ENCODE results near the gene HACD1.
A peak's percentile ranks its signal among the peaks of the same experiment; 100 is the strongest.

The HACD1 gene

DNA sequence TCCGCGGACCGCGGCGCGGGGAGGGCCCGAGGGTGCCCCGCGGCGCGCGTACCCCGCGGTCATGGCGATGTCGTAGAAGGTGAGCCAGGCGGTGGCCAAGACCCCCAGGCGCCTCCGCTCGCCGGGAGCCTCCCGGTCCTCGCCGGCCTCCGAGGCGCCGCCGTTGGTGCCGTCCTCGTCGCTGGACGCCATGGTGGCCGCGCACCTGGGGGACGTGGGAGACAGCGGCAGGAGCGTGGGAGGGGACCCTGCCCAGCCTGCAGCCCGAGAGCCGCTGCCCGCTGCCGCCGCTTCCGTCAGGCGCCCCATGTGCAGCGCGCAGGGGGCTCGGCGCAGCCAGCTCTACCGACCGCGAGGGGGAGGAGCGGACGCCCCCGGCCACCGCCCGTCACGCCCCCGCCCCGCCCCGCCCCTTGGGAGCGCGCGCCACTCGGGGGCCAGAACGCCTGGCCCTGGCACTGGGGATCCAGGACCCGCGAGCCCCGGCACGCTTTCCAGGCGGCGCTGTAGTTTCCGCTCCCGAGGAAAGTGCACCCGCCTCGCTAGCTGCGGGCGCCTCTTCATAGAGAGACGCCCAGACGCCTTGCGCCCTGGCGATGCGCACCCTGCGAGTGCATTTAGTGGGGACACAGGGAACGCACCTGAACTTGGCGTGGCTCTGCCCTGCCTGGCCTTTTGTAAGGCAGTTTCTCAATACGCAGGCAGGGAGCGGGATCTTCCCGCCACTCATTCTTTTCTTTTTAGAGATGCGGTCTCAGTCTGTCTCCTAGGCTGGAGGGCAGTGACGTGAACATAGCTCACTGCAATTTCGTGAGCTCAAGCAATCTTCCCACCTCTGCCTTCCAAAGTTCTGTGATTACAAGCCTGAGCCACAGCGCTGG lies at the start of gene HACD1:
Gene HACD1 (minus strand): TSS at position 344 of the 881 bp plus-strand sequence. CDS start 35 bp downstream, at position 309.
- no peaks in the 10 kb centered on the region for H3K9me3 Mint-ChIP-seq
- H3K4me3 Mint-ChIP-seq: peak within 1 kb of the TSS; percentile 84
- H3K4me1 Mint-ChIP-seq (ENCODE audit: low read depth): peaks cover 11% of the 10 kb centered on the region
- peaks cover 24% of the 10 kb centered on the region for H3K27me3 Mint-ChIP-seq
- H3K27ac Mint-ChIP-seq: peak within 1 kb of the TSS; percentile 45
- H3K36me3 Mint-ChIP-seq (ENCODE audit: low read depth): no peaks in the 10 kb centered on the region

GRCh38 chr10:17665747-17666146 lies 48.6 kb upstream of the HACD1 start:
- Mint-ChIP-seq H3K4me1 (ENCODE audit: low read depth) (peaks cover 64% of the 10 kb centered on the region), H3K36me3 (ENCODE audit: low read depth) (peaks cover 42% of the 10 kb centered on the region), H3K27me3 (no peaks in the 10 kb centered on the region), H3K4me3 (no peak overlapping the region), H3K27ac (no peak overlapping the region), H3K9me3 (no peaks in the 10 kb centered on the region)

DNA sequence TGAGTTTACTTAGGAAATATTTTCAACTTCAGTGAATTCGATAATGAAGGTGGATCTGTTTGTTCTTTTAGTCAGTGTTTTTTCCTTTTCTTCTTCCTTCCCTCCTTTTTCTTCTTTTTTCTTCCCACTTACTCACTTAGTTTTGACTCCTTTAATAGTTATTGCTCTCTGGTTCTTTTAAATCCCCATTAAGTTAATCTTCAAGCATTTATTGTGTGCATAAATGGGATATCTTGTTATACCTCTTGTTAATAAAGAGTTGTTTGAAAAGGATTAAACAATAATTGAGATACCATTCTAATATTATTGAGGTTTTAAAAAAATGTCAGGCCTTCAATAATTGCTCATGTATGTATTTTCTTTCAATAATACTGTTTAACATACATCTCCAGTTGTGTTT lies 46.3 kb upstream of the HACD1 start:
- Mint-ChIP-seq H3K36me3 (ENCODE audit: low read depth) (peaks cover 46% of the 10 kb centered on the region), H3K4me3 (no peak overlapping the region), H3K27ac (no peak overlapping the region), H3K4me1 (ENCODE audit: low read depth) (peaks cover 49% of the 10 kb centered on the region), H3K27me3 (no peaks in the 10 kb centered on the region), H3K9me3 (no peaks in the 10 kb centered on the region)

GRCh38 chr10:17662193-17663138 lies 45.3 kb upstream of the HACD1 start:
- Mint-ChIP-seq H3K27ac (no peak overlapping the region), H3K27me3 (no peaks in the 10 kb centered on the region), H3K4me3 (no peak overlapping the region), H3K9me3 (no peaks in the 10 kb centered on the region), H3K36me3 (ENCODE audit: low read depth) (peaks cover 48% of the 10 kb centered on the region), H3K4me1 (ENCODE audit: low read depth) (peaks cover 49% of the 10 kb centered on the region)

DNA sequence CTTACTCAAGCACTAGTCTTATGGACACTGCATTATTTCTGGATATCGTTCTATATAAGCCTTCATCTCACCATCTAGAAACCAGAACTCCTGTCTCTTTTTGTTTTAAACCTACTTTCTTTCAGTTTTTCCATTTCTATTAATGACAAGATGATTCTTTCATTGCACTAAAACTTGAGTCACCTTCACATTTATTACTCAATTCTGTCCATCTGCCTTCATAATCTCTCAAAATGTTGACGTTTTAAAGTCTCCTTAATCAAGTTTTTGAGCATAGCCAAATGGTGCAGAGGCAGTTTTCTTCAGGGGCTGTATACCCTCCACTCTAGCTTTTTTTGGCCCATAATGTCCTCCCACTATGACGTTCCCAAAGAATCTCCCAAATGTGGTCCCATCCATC lies 44.3 kb upstream of the HACD1 start:
- H3K27me3 Mint-ChIP-seq: no peaks in the 10 kb centered on the region
- no peak overlapping the region for H3K4me3 Mint-ChIP-seq
- no peak overlapping the region for H3K27ac Mint-ChIP-seq
- H3K9me3 Mint-ChIP-seq: no peaks in the 10 kb centered on the region
- H3K4me1 Mint-ChIP-seq (ENCODE audit: low read depth): peaks cover 54% of the 10 kb centered on the region
- peaks cover 55% of the 10 kb centered on the region for H3K36me3 Mint-ChIP-seq (ENCODE audit: low read depth)

GRCh38 chr10:17660921-17661320 lies 43.7 kb upstream of the HACD1 start:
- H3K27me3 Mint-ChIP-seq: no peaks in the 10 kb centered on the region
- peaks cover 59% of the 10 kb centered on the region for H3K4me1 Mint-ChIP-seq (ENCODE audit: low read depth)
- H3K9me3 Mint-ChIP-seq: no peaks in the 10 kb centered on the region
- H3K4me3 Mint-ChIP-seq: no peak overlapping the region
- H3K27ac Mint-ChIP-seq: no peak overlapping the region
- peaks cover 55% of the 10 kb centered on the region for H3K36me3 Mint-ChIP-seq (ENCODE audit: low read depth)

DNA sequence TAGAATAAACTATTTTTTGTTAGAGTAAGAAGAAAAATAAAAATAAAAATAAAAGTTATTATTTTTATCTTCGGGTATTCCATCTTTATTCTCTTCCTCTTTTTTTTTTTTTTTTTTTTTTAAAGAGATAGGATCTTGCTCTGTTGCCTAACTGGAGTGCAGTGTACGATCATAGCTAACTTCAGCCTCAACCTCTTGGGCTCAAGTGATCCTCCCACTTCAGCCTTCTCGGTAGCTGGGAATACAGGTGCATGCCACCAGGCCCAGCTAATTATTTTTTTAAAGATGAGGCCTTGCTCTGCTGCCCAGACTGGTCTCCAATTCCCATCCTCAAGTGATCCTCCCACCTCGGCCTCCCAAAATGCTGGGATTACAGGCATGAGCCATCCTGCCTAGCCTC lies 42.2 kb upstream of the HACD1 start:
- Mint-ChIP-seq H3K36me3 (ENCODE audit: low read depth) (peaks cover 56% of the 10 kb centered on the region), H3K9me3 (no peaks in the 10 kb centered on the region), H3K27me3 (no peaks in the 10 kb centered on the region), H3K4me3 (no peak overlapping the region), H3K27ac (no peak overlapping the region), H3K4me1 (ENCODE audit: low read depth) (peaks cover 74% of the 10 kb centered on the region)

- no peaks in the 10 kb centered on the region for H3K27me3 Mint-ChIP-seq
- peaks cover 66% of the 10 kb centered on the region for H3K36me3 Mint-ChIP-seq (ENCODE audit: low read depth)
- no peak overlapping the region for H3K4me3 Mint-ChIP-seq
- peaks cover 78% of the 10 kb centered on the region for H3K4me1 Mint-ChIP-seq (ENCODE audit: low read depth)
- no peak overlapping the region for H3K27ac Mint-ChIP-seq
- H3K9me3 Mint-ChIP-seq: peaks cover 11% of the 10 kb centered on the region
Measured at GRCh38 chr10:17657103-17657500, 39.9 kb upstream of the HACD1 start.

DNA sequence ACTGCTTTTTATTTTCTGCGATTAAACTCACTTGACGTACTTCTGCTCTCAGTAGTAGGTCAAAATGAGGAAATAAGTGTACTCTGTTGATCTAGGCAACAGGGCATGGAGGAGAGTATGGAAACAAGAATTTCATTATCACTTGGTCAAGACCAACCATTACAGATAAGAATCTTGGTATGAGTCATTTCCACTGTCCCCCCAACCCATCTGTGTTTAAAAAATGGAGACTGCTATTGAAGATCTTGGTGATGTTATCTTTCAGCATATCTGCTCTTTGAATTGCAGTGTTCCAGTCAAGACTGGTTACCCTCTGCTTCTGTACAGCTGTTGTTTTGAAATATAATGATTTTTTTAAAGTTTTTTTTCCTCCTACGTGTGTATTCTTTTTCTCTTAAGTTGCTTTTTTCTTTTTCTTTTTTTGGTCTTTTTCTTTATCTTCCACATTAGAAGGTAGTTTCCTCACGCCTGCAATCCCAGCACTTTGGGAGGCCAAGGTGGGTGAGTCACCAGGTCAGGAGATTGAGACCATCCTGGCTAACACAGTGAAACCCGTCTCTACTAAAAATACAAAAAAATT lies 38.5 kb upstream of the HACD1 start:
- H3K36me3 Mint-ChIP-seq (ENCODE audit: low read depth): peaks cover 65% of the 10 kb centered on the region
- no peak overlapping the region for H3K4me3 Mint-ChIP-seq
- H3K4me1 Mint-ChIP-seq (ENCODE audit: low read depth): peaks cover 77% of the 10 kb centered on the region
- no peaks in the 10 kb centered on the region for H3K27me3 Mint-ChIP-seq
- H3K9me3 Mint-ChIP-seq: peaks cover 11% of the 10 kb centered on the region
- peak overlapping the region; percentile 71 for H3K27ac Mint-ChIP-seq

DNA sequence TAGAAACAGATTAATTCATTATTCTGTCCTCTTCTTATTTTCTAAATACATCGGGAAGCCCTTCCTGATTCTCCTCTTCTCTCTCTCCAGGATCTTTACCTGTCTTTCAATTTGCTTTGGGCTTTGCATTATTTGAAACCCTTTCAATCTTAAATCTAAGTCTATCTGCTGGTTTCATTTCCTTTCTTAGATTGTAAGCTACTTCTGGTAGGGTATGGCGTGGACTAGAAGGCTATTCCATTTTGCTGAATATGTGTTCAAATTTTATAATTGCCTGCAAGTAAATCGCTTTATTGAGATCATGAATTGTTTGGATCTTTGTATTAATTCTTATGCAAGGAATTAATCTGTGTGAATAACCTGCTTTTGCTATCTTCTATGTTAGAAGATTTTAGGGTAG lies 37.8 kb upstream of the HACD1 start:
- peaks cover 71% of the 10 kb centered on the region for H3K36me3 Mint-ChIP-seq (ENCODE audit: low read depth)
- H3K27ac Mint-ChIP-seq: peak overlapping the region; percentile 71
- H3K9me3 Mint-ChIP-seq: peaks cover 11% of the 10 kb centered on the region
- peak overlapping the region; percentile 18 for H3K4me3 Mint-ChIP-seq
- H3K27me3 Mint-ChIP-seq: no peaks in the 10 kb centered on the region
- H3K4me1 Mint-ChIP-seq (ENCODE audit: low read depth): peaks cover 83% of the 10 kb centered on the region

DNA sequence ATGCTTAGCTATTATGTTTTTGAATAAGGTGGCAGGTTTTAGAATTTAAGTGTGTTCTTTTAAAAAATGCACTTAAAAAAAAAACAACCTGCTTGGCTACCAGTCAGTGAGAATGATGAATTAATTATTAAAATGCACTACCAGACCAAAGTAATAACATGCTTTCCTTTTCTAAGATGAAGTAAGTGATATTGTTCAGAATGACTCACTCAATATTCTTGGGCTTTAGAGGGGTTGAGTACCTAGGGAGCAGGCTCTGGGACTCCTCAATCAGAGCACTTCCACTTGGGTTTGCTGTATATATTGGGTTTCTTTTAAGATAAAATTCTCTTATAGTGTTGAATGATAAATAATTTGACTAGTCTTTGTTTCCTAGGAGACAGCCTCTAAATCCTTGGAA lies 35.4 kb upstream of the HACD1 start:
- H3K27ac Mint-ChIP-seq: no peak overlapping the region
- peaks cover 93% of the 10 kb centered on the region for H3K4me1 Mint-ChIP-seq (ENCODE audit: low read depth)
- no peak overlapping the region for H3K4me3 Mint-ChIP-seq
- peaks cover 3% of the 10 kb centered on the region for H3K27me3 Mint-ChIP-seq
- peaks cover 78% of the 10 kb centered on the region for H3K36me3 Mint-ChIP-seq (ENCODE audit: low read depth)
- peaks cover 19% of the 10 kb centered on the region for H3K9me3 Mint-ChIP-seq

- H3K27me3 Mint-ChIP-seq: peaks cover 3% of the 10 kb centered on the region
- H3K27ac Mint-ChIP-seq: no peak overlapping the region
- H3K4me1 Mint-ChIP-seq (ENCODE audit: low read depth): peaks cover 93% of the 10 kb centered on the region
- peaks cover 78% of the 10 kb centered on the region for H3K36me3 Mint-ChIP-seq (ENCODE audit: low read depth)
- H3K9me3 Mint-ChIP-seq: peaks cover 19% of the 10 kb centered on the region
- H3K4me3 Mint-ChIP-seq: no peak overlapping the region
Measured at GRCh38 chr10:17651896-17652295, 34.7 kb upstream of the HACD1 start.

- Mint-ChIP-seq H3K4me1 (ENCODE audit: low read depth) (peaks cover 91% of the 10 kb centered on the region), H3K36me3 (ENCODE audit: low read depth) (peaks cover 70% of the 10 kb centered on the region), H3K27ac (peak overlapping the region; percentile 48), H3K4me3 (no peak overlapping the region), H3K27me3 (peaks cover 3% of the 10 kb centered on the region), H3K9me3 (peaks cover 19% of the 10 kb centered on the region)
Measured at GRCh38 chr10:17650416-17650815, 33.2 kb upstream of the HACD1 start.

DNA sequence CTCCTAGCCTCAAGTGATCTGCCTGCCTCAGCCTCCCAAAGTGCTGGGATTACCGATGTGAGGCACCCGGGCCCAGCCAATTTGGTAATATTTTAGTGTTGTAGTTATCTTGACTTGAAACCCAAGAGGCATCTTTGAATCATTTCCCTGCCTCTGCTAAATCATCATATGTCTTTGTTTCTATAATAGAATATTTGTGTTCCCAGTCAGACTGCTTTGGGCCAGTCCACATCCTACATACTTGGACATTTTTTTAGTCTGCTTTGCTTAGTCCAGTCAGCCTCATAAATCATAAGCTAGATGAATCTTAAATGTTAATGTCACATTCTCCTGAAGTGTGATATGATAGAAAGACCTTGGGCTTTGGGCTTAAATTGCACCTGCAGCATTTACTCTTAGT lies 32.7 kb upstream of the HACD1 start:
- Mint-ChIP-seq H3K4me3 (peak overlapping the region; percentile 3), H3K9me3 (peaks cover 19% of the 10 kb centered on the region), H3K4me1 (ENCODE audit: low read depth) (peaks cover 89% of the 10 kb centered on the region), H3K36me3 (ENCODE audit: low read depth) (peaks cover 67% of the 10 kb centered on the region), H3K27ac (no peak overlapping the region), H3K27me3 (peaks cover 3% of the 10 kb centered on the region)

GRCh38 chr10:17649052-17649451 lies 31.9 kb upstream of the HACD1 start:
- peak overlapping the region; percentile 76 for H3K4me3 Mint-ChIP-seq
- H3K9me3 Mint-ChIP-seq: peaks cover 19% of the 10 kb centered on the region
- peaks cover 63% of the 10 kb centered on the region for H3K36me3 Mint-ChIP-seq (ENCODE audit: low read depth)
- H3K27me3 Mint-ChIP-seq: peaks cover 3% of the 10 kb centered on the region
- H3K4me1 Mint-ChIP-seq (ENCODE audit: low read depth): peaks cover 88% of the 10 kb centered on the region
- H3K27ac Mint-ChIP-seq: peak overlapping the region; percentile 97
